Smooth muscle cell of the umbilical artery (primary cell): ENCODE measurements around the gene SETSIP. TPM values are rescaled to one million over a fixed set of nuclear protein-coding genes. Genes with fewer than 3 reads are reported as not detected.

ENCODE experiments used
- total RNA-seq: library from RNA; depleted of rRNA; stranded (reverse); fragments of >200 nt; gene quantifications from 2 replicates; pipeline ENCODE4 v1.2.3, GENCODE V29; 2014

Gene SETSIP, protein sequence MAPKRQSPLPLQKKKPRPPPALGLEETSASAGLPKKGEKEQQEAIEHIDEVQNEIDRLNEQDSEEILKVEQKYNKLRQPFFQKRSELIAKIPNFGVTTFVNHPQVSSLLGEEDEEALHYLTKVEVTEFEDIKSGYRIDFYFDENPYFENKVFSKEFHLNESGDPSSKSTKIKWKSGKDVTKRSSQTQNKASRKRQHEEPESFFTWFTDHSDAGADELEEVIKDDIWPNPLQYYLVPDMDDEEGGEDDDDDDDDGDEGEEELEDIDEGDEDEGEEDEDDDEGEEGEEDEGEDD
- total RNA-seq = not detected in 2 replicates

DNA sequence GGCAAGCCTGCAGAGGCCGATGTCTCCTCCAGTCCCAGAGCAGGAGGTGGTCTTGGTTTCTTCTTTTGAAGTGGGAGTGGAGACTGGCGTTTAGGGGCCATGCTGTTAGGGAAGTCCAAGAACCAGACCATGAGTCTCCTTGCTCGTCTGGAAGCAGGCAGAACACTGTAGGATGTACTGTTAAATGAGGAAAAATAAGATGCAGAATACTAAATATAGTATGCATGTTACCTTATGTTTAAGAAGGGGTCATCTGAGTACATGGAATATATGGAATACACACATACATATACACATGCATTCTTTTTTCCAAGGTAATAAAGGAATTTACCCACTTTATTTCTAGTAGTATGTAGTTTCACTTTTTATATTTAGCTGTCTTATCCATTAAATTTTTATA is at the start of gene SETSIP:
Gene SETSIP, minus strand, starts transcription at position 101 of the 400 bp plus-strand sequence. Its CDS starts 0 bp downstream, at position 101.

DNA sequence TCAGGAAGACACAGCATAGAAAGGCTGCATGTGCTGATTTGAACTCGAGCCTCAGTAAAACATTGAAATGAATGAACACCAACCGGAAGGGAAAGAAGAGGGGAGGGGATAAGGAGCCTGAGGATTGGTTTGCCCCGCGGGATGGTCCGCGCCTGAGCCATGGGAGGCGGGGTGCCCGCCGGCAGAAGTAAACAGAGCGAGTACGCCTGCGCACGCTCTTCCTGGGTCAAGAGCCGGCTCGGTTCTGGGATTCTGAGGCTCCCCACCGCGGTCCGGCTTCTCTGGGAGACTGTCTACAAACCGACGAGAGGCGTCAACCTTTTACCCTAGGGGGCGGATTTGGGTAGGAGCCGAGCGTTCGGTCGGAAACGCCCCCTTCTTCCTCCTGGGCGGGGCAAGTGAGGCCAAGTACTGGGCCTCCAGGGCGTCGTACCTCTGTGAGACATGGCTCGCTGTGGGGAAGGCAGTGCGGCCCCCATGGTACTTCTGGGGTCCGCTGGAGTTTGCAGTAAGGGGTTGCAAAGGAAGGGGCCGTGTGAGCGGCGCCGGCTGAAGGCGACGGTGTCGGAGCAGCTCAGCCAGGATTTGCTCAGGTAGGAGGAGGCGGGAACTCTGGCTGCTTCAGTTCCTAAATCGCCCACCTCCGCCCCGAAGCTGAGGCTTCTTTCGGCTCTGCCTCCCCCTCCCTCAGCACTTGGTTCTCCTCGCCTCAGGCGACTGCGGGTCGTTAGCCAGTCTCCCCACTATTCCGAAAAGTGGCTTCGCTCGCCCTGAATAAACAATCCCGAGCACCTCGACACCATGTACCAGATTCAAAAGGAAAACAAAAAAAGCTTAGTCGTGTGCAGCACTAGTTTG is 5.1 kb upstream of the SETSIP start, which contains the start of gene BTBD8:
Gene BTBD8, plus strand, starts transcription at position 218 of the 858 bp plus-strand sequence. Its CDS starts 227 bp downstream, at position 445.

Other genes starting within 250 kb of the SETSIP start
- 5.9 and 6.6 TPM in 2 replicates for gene TGFBR3, start 189.3 kb downstream of the SETSIP start, total RNA-seq
- gene BRDT, start 126.0 kb downstream of the SETSIP start, total RNA-seq = not detected in 2 replicates
- gene EPHX4, start 45.4 kb downstream of the SETSIP start, total RNA-seq = 0.30 and 0.42 TPM in 2 replicates
- gene BTBD8, start 4.9 kb upstream of the SETSIP start, total RNA-seq = 3.9 and 7.7 TPM in 2 replicates
- gene C1orf146, start 142.5 kb upstream of the SETSIP start, total RNA-seq = not detected in 2 replicates
- gene GLMN, start 223.6 kb upstream of the SETSIP start, total RNA-seq = 8.9 and 10.9 TPM in 2 replicates
- gene RPAP2, start 223.6 kb upstream of the SETSIP start, total RNA-seq = 8.3 and 22.2 TPM in 2 replicates